22Rv1 (cell line): ENCODE measurements around the gene IQCH.
"Not testable (repeated sequence)": the region's sequence is repeated elsewhere in the genome, so short reads cannot be mapped to it uniquely, and the experiment has no call there.

Experiments
- H3K27ac ChIP-seq: fragments of 450-650 bp; 2 replicates; pipeline ENCODE4 v1.5.1; 2017
- CTCF ChIP-seq: fragments of 450-650 bp; IDR thresholded peaks from 2 replicates; pipeline ENCODE4 v1.5.1; 2017; ENCODE audit warnings: mild to moderate bottlenecking
- ZFX ChIP-seq: fragments of 450-650 bp; IDR thresholded peaks from 2 replicates; pipeline ENCODE4 v1.6.1; 2017; ENCODE audit warnings: antibody characterized with exemption, borderline replicate concordance

Gene IQCH

DNA sequence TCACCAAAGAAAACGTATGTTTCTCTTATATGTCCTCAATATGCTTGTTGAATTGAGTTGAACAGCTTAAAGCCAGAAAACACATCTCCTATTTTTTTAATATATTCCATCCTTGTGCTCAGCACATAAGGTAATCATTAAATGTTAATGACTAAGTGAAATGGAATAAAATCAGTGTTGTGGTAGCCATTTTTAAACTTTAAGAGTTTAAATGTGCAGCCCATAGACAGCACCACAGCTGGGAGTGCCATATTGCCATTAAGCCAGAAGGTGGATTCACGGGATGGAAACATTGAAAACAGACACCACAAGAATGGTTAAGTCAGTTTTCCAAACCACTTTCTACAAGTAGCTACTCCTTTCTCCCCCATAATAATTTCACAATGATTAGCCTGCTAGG is 189.5 kb downstream of the IQCH start:
- no peak for TF ChIP-seq CTCF
- no peak for TF ChIP-seq ZFX
- no peak overlapping the region for H3K27ac ChIP-seq

DNA sequence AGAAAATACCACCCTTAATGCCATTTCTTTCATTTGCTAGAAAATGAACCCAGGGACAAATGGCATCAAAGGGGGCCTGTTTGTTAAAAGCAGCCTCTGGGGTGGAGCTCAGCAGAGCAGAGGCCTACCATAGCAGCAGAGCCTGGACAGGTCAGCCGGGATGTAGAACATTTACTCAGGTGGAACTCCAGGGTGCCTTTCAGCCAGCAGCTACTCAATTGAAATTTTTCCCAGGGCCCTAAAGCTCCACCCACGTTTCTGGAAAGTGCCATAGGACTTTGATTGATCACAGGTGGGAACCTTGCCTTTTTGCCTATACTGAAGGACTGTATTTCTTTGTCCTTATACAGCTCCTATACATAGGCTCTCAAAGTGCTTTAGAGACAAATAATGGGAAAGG is 191.9 kb downstream of the IQCH start:
- no peak for TF ChIP-seq ZFX
- TF ChIP-seq CTCF: no peak
- no peak overlapping the region for H3K27ac ChIP-seq

GRCh38 chr15:67448372-67448771 is 193.8 kb downstream of the IQCH start:
- not testable (repeated sequence) for H3K27ac ChIP-seq

- H3K27ac ChIP-seq: not testable (repeated sequence)
These were observed 199.1 kb downstream of the IQCH start for GRCh38 chr15:67453703-67454102.

- no peak overlapping the region for H3K27ac ChIP-seq
- TF ChIP-seq CTCF (peak; percentile 96), ZFX (no peak)
These were observed 202.3 kb downstream of the IQCH start for GRCh38 chr15:67456677-67457529.

GRCh38 chr15:67458331-67459029 is 203.9 kb downstream of the IQCH start:
- no peak overlapping the region for H3K27ac ChIP-seq
- no peak for TF ChIP-seq ZFX
- TF ChIP-seq CTCF: no peak

- H3K27ac ChIP-seq: no peak overlapping the region
These were observed 205.9 kb downstream of the IQCH start for GRCh38 chr15:67460521-67460920.

More at GRCh38 chr15:67460521-67460920, 205.9 kb downstream of the IQCH start:
- TF ChIP-seq CTCF: no peak
- no peak for TF ChIP-seq ZFX
